PC-3 (cell line): ENCODE data around the gene TUBA4B. TPM values are rescaled to one million over a fixed set of nuclear protein-coding genes. Genes with fewer than 3 reads are reported as not detected.
"Not testable (repeated sequence)": the region's sequence is repeated elsewhere in the genome, so short reads cannot be mapped to it uniquely, and the experiment has no call there.

Experiments
- ATAC-seq: fragments of 200-7000 bp; cut with Tn5 transposase; 2 replicates; pipeline ENCODE4 v1.9.1; 2020; ENCODE audit warnings: mild to moderate bottlenecking, moderate library complexity
- BruUV-seq: library from RNA; stranded (reverse); fragments of 400-500 nt; replicated peaks from 2 replicates; lab custom pipeline; 2021; lab: Mats Ljungman, UMichigan
- CTCF ChIA-PET: fragments of 300-600 bp; sonication (Branson Sonifier 250); formaldehyde crosslinking; loops from one replicate; lab custom pipeline; 2022; ENCODE audit warnings: antibody characterized with exemption; lab: Charles Lee
- POLR2A ChIA-PET: fragments of 300-600 bp; sonication (Branson Sonifier 250); formaldehyde crosslinking; loops from one replicate; lab custom pipeline; 2022; ENCODE audit warnings: antibody characterized with exemption; ENCODE audit not compliant: unreplicated experiment; lab: Charles Lee
- DNase-seq: peaks from one replicate; pipeline ENCODE4 v3.0.0-alpha.2; 2015
- H2AFZ ChIP-seq: fragments of 300-600 bp; sonication (generic); 2 replicates; pipeline ENCODE4 v1.6.0; 2016; ENCODE audit warnings: antibody characterized with exemption, low read length
- H3F3A ChIP-seq: fragments of 300-600 bp; sonication (generic); one replicate; pipeline ENCODE4 v1.6.0; 2017; ENCODE audit warnings: antibody characterized with exemption, low read length, control low read depth, mild to moderate bottlenecking; ENCODE audit not compliant: unreplicated experiment
- H3K27ac ChIP-seq: fragments of 300-600 bp; sonication (generic); 2 replicates; pipeline ENCODE4 v1.5.1; 2016; ENCODE audit warnings: mild to moderate bottlenecking, low read length
- H3K27me3 ChIP-seq: fragments of 300-600 bp; sonication (generic); 2 replicates; pipeline ENCODE4 v1.6.1; 2016; ENCODE audit warnings: low read length, mixed read lengths
- H3K36me3 ChIP-seq: fragments of 300-600 bp; sonication (generic); 2 replicates; pipeline ENCODE4 v1.6.1; 2016; ENCODE audit warnings: low read depth, mixed run types, low read length, mixed read lengths
- H3K4me1 ChIP-seq: fragments of 300-600 bp; sonication (generic); 2 replicates; pipeline ENCODE4 v1.5.1; 2016; ENCODE audit warnings: low read length; ENCODE audit not compliant: insufficient read depth
- H3K4me2 ChIP-seq: fragments of 300-600 bp; sonication (generic); 2 replicates; pipeline ENCODE4 v1.6.0; 2016; ENCODE audit warnings: low read length
- H3K4me3 ChIP-seq: fragments of 300-600 bp; sonication (generic); 2 replicates; pipeline ENCODE4 v1.5.1; 2016; ENCODE audit warnings: mild to moderate bottlenecking, low read length, mixed read lengths
- H3K79me2 ChIP-seq: fragments of 300-600 bp; sonication (generic); 2 replicates; pipeline ENCODE4 v1.6.1; 2017; ENCODE audit warnings: low read length, mixed read lengths
- H3K9ac ChIP-seq: fragments of 300-600 bp; sonication (generic); 2 replicates; pipeline ENCODE4 v1.6.0; 2016; ENCODE audit warnings: mild to moderate bottlenecking, low read length
- H3K9me2 ChIP-seq: fragments of 300-600 bp; sonication (generic); replicated peaks from 2 replicates; pipeline ENCODE4 v1.6.1; 2016; ENCODE audit warnings: mixed run types, low read length, mixed read lengths
- H3K9me3 ChIP-seq: fragments of 300-600 bp; sonication (generic); 2 replicates; pipeline ENCODE4 v1.6.1; 2016; ENCODE audit warnings: low read length, mixed read lengths
- H4K20me1 ChIP-seq: fragments of 300-600 bp; sonication (generic); 2 replicates; pipeline ENCODE4 v1.6.1; 2016; ENCODE audit warnings: low read length, mixed read lengths
- EZH2 ChIP-seq: fragments of 300-600 bp; sonication (generic); IDR thresholded peaks from one replicate; pipeline ENCODE4 v1.6.1; 2017; ENCODE audit warnings: antibody characterized with exemption, mild to moderate bottlenecking, low read length; ENCODE audit not compliant: unreplicated experiment
- EZH2phosphoT487 ChIP-seq: fragments of 300-600 bp; sonication (generic); IDR thresholded peaks from 2 replicates; pipeline ENCODE4 v1.6.1; 2018; ENCODE audit warnings: mild to moderate bottlenecking, antibody characterized with exemption, low read length, borderline replicate concordance
- intact Hi-C: fragments of 100-400 bp; cut with micrococcal nuclease; formaldehyde crosslinking; loops from 2 replicates; pipeline ENCODE4 v1.9.0; 2023
- total RNA-seq: library from RNA; depleted of rRNA; stranded (reverse); fragments of >200 nt; gene quantifications from 2 replicates; pipeline ENCODE4 v1.2.3, GENCODE V29; 2014
- TF ChIP-seq, protein P1 (sequence below): fragments of 300-600 bp; sonication (generic); conservative IDR thresholded peaks from 2 replicates; pipeline ENCODE4 v1.5.1; 2017; ENCODE audit warnings: antibody characterized with exemption, low read depth, mild to moderate bottlenecking, low read length

TUBA4B gene
- total RNA-seq, 1 experiment from 2014 or later: not detected

DNA sequence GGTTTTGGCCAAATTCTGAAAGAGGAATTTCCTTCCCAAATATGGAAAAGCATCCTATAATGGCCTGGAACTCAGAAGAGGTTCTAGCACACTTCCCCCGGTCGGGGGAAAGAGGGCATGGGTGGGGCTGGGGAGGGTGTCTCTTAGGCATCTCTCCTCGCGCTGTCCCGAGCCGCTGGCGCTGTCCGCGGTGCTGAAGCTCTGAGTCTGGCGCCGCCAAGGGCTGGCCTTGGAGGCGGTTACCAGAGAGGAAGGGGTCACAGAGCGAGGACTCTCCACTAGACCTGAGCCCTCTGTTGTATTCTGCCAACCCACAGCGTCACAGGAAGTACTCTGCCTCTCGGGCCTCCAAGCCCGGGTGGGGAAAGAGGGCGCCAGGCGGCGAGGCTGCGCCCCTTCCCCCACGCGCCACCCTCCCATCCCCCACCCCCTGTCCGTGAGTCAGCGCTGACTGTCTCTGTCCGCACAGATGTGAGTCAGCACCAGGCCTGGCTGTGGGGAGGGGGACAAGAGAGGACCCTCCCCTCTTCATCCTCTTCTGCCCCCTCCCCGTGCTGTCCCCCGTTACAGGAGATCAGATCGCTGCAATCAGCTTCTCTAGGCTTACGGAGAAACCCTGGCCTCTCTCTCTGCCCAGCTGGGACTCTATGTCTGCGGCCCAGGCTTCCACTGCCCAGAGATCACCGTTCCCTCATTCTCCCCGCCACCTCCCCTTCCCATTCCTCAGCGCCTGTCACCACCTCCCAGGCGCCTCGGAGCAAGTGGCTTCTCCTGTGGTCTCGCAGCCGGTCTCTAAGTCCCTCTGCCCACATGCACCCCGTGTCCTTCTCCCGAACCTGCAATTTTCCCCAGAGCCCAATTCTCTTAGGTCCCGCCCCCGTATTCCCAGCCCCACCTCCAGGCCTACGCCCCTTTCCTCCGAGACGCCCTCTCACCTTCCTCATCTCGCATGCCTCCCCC lies 55.4 kb downstream of the TUBA4B start:
- H3K4me3 ChIP-seq: peak overlapping the region; percentile 57
- no peak overlapping the region for H3K27ac ChIP-seq
- no peak for TF ChIP-seq EZH2phosphoT487
- TF ChIP-seq EZH2: no peak
- H3F3A ChIP-seq: no peaks in the 10 kb centered on the region
- H3K79me2 ChIP-seq: no peaks in the 10 kb centered on the region
- peaks cover 13% of the 10 kb centered on the region for H3K4me1 ChIP-seq
- peak; percentile 96 for ATAC-seq
- DNase-seq: peak; percentile 91
- H3K36me3 ChIP-seq: no peaks in the 10 kb centered on the region
- H3K9me3 ChIP-seq: no peaks in the 10 kb centered on the region
- POLR2A ChIA-PET: no interaction called here
- H2AFZ ChIP-seq: peak overlapping the region; percentile 60; the same call in 1 of the 2 replicates
- H3K4me2 ChIP-seq: peak overlapping the region; percentile 77
- no TSS peak for BruUV-seq
- no peak overlapping the region for H3K9ac ChIP-seq
- intact Hi-C loops: no loop called here
- H3K9me2 ChIP-seq: no peaks in the 10 kb centered on the region
- H4K20me1 ChIP-seq: no peaks in the 10 kb centered on the region
- H3K27me3 ChIP-seq: peaks cover 16% of the 10 kb centered on the region
- CTCF ChIA-PET: no interaction called here

DNA sequence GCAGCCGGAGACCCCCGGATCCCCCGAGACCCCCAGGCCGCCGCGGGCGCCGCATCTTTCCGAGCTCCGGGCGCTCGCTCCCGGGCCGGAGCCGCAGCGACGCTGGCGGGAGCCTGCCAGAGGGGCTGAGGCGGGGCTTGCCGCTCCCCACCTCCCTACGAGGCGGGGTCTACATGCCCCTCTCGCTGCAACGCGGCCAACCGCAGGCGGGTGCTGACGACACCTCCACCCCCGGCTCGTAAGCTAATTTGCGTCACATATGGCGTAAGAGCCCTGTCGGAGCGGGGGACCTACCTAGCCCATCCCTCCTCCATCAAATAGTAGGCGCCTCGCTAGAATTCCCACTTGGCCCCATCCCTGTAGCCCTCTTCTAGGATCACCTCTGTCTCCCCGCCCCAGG lies 56.2 kb downstream of the TUBA4B start, which contains the start of gene PTPRN:
PTPRN (minus strand) TSS at position 124 of the 400 bp plus-strand sequence; CDS start at position 55, 69 bp downstream.
- Histone ChIP-seq H3K4me3 (peak within 1 kb of the TSS; percentile 57), H4K20me1 (no peaks in the 10 kb centered on the region), H3F3A (no peaks in the 10 kb centered on the region), H3K4me2 (peak within 1 kb of the TSS; percentile 77), H3K9me3 (no peaks in the 10 kb centered on the region), H3K27me3 (peaks cover 8% of the 10 kb centered on the region; the same call in 1 of the 2 replicates), H3K79me2 (no peaks in the 10 kb centered on the region), H3K36me3 (no peaks in the 10 kb centered on the region), H3K4me1 (peaks cover 13% of the 10 kb centered on the region), H3K9ac (no peak within 1 kb of the TSS), H2AFZ (peak within 1 kb of the TSS; percentile 60; the same call in 1 of the 2 replicates), H3K27ac (no peak within 1 kb of the TSS), H3K9me2 (no peaks in the 10 kb centered on the region)
- BruUV-seq: no TSS peak
- ATAC-seq: no peak
- intact Hi-C loops: no loop called here
- CTCF ChIA-PET: no interaction called here
- no peak for DNase-seq
- TF ChIP-seq EZH2phosphoT487 (no peak), EZH2 (no peak)
- TF ChIP-seq, protein P1, sequence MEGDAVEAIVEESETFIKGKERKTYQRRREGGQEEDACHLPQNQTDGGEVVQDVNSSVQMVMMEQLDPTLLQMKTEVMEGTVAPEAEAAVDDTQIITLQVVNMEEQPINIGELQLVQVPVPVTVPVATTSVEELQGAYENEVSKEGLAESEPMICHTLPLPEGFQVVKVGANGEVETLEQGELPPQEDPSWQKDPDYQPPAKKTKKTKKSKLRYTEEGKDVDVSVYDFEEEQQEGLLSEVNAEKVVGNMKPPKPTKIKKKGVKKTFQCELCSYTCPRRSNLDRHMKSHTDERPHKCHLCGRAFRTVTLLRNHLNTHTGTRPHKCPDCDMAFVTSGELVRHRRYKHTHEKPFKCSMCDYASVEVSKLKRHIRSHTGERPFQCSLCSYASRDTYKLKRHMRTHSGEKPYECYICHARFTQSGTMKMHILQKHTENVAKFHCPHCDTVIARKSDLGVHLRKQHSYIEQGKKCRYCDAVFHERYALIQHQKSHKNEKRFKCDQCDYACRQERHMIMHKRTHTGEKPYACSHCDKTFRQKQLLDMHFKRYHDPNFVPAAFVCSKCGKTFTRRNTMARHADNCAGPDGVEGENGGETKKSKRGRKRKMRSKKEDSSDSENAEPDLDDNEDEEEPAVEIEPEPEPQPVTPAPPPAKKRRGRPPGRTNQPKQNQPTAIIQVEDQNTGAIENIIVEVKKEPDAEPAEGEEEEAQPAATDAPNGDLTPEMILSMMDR: no peak
- POLR2A ChIA-PET: no interaction called here

DNA sequence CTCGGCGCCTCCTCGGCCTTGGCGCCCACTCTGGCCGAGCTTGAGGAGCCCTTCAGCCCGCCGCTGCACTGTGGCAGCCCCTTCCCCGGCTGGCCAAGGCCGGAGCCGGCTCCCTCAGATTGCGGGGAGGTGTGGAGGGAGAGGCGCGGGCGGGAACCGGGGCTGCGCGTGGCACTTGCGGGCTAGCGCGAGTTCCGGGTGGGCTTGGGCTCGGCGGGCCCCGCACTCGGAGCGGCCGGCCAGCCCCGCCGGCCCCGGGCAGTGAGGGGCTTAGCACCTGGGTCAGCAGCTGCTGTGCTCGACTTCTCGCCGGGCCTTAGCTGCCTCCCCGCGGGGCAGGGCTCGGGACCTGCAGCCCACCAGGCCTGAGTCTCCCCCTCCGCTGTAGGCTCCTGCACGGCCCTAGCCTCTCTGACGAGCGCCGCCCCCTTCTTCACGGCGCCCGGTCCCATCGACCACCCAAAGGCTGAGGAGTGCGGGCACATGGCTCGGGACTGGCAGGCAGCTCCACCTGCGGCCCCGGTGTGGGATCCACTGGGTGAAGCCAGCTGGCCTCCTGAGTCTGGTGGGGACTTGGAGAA lies 59.7 kb downstream of the TUBA4B start:
- intact Hi-C loops, H3F3A ChIP-seq: not testable (repeated sequence)

More for the DNA sequence above, 59.7 kb downstream of the TUBA4B start:
- H3K36me3 ChIP-seq, H3K4me1 ChIP-seq, H3K27me3 ChIP-seq, H3K4me3 ChIP-seq, H3K9ac ChIP-seq, CTCF ChIA-PET, DNase-seq, H3K79me2 ChIP-seq, H3K27ac ChIP-seq, H3K4me2 ChIP-seq, POLR2A ChIA-PET, H2AFZ ChIP-seq, BruUV-seq, ATAC-seq, H4K20me1 ChIP-seq, H3K9me3 ChIP-seq, H3K9me2 ChIP-seq: not testable (repeated sequence)
